Thymus (tissue), 11 donors: ENCODE results near the gene ARHGDIA. TPM values are rescaled to one million over a fixed set of nuclear protein-coding genes. Genes with fewer than 3 reads are reported as not detected.
"Not testable (repeated sequence)": the region's sequence is repeated elsewhere in the genome, so short reads cannot be mapped to it uniquely, and the experiment has no call there.

ENCODE experiments used
- DNase-seq, 9 donors: peaks; one replicate each; pipeline ENCODE4 v3.0.0-alpha.2; 2013; ENCODE audit warnings: low spot score in 9 of 9, low read depth in 6 of 9, missing footprints in 1 of 9
- H3K27ac ChIP-seq, 2 donors: one replicate each; pipeline ENCODE4 v1.5.1; 2013; ENCODE audit warnings: control low read depth in 1 of 2, low read depth in 1 of 2, low read length in 1 of 2, mild to moderate bottlenecking in 1 of 2, moderate library complexity in 1 of 2
- H3K27me3 ChIP-seq, 2 donors: one replicate each; pipeline ENCODE4 v1.5.1; 2013; ENCODE audit warnings: low read length in 1 of 2; ENCODE audit not compliant: control insufficient read depth in 2 of 2, insufficient read depth in 1 of 2
- H3K36me3 ChIP-seq, 2 donors: one replicate each; pipeline ENCODE4 v1.5.1; 2013; ENCODE audit warnings: low read length in 1 of 2, mild to moderate bottlenecking in 1 of 2, moderate library complexity in 1 of 2; ENCODE audit not compliant: control insufficient read depth in 2 of 2, insufficient read depth in 2 of 2
- H3K4me1 ChIP-seq, 2 donors: one replicate each; pipeline ENCODE4 v1.5.1; 2013; ENCODE audit warnings: low read length in 2 of 2; ENCODE audit not compliant: control insufficient read depth in 2 of 2, insufficient read depth in 2 of 2
- H3K4me3 ChIP-seq, 2 donors: one replicate each; pipeline ENCODE4 v1.5.1; 2013; ENCODE audit warnings: low read length in 2 of 2, control low read depth in 1 of 2, mild to moderate bottlenecking in 1 of 2
- H3K9me3 ChIP-seq, 2 donors: one replicate each; pipeline ENCODE4 v1.5.1; 2013; ENCODE audit warnings: low read length in 1 of 2, mild to moderate bottlenecking in 1 of 2; ENCODE audit not compliant: control insufficient read depth in 2 of 2, insufficient read depth in 1 of 2
- WGBS: extraction: QIAGEN DNeasy Blood & Tissue Kit; methylation state at CpG from one replicate; pipeline ENCODE4 v1.1.7; 2013; 5-methylcytosine and 5-hydroxymethylcytosine counted together
- polyA plus RNA-seq: library from polyadenylated mRNA; stranded (reverse); fragments of 200-250 nt; gene quantifications from one replicate; pipeline ENCODE4 v1.2.3, GENCODE V29; 2013
- total RNA-seq: library from RNA; stranded (reverse); fragments of 120-200 nt; gene quantifications from one replicate; pipeline ENCODE4 v1.2.4, GENCODE V29; 2013
- donor health status: healthy.

ARHGDIA gene
- total and polyA plus RNA-seq, 2 donors: 106 to 189 TPM

DNA sequence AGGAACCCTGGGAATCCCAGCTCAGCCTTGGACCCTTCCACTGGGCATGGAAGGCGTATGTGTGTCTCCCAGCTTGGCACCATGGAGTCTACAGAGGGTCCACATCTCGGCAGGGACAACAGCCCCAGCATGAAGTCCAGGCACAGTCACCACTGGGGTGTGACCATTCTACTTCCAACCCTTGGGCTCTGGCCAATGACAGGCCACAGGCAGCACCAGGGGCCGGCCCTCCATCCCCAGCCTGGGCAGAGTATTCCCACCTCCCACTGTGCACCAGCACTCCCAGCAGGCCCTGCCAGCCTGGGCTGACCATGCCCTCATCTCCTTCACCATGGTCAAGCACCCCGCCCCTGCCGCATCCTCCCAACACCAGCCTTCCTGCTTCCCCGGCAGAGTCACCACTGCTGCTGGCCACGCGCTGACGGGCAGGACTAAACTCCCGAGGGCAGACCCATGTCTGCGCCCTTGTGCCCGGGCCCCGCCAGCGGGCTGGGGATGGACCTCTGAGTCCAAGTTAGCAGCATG, 26.7 kb downstream of the ARHGDIA start:
- no peak for DNase-seq
- Histone ChIP-seq H3K27me3 (peaks cover 0 to 2% of the 10 kb centered on the region in 2 donors), H3K27ac (no peak overlapping the region), H3K4me1 (peaks cover 0 to 8% of the 10 kb centered on the region in 2 donors), H3K4me3 (no peak overlapping the region), H3K9me3 (no peaks in the 10 kb centered on the region), H3K36me3 (peaks cover 59 to 60% of the 10 kb centered on the region in 2 donors)
- 98% methylated on average over 14 of the region's 14 CpGs for WGBS

DNA sequence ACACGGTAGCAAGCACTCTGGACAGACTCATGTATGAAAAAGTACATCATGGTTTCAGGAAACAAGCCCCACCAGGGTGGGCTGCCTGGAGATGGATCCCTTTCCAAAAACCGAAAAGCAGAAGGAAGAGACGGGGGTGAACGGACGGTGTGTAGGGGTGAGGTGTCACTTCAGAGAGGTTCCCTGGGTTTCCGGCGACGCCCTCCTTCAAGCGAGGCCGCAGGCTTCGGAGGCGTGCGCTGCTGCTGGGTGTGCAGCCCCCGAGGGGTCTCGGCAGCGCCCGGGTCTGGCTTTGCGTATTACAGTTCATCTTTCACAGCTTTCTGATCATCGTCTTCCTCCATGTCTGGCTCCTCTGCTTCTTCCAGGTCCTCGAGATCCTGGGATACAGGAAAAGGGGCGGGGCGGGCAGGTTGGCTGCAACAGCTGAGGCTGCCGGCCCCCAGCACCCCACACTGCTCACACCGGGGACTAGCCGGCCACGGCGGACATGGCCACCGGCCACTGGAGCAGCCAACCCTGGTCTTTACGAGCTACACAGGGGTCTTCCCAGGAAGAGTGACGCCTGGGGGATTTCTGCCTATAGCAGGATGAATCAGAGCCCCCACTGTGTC, 27.3 kb downstream of the ARHGDIA start:
- 98% methylated on average over 30 of the region's 30 CpGs for WGBS
- Histone ChIP-seq H3K4me1 (peaks cover 0 to 8% of the 10 kb centered on the region in 2 donors), H3K27ac (no peak overlapping the region)

DNA sequence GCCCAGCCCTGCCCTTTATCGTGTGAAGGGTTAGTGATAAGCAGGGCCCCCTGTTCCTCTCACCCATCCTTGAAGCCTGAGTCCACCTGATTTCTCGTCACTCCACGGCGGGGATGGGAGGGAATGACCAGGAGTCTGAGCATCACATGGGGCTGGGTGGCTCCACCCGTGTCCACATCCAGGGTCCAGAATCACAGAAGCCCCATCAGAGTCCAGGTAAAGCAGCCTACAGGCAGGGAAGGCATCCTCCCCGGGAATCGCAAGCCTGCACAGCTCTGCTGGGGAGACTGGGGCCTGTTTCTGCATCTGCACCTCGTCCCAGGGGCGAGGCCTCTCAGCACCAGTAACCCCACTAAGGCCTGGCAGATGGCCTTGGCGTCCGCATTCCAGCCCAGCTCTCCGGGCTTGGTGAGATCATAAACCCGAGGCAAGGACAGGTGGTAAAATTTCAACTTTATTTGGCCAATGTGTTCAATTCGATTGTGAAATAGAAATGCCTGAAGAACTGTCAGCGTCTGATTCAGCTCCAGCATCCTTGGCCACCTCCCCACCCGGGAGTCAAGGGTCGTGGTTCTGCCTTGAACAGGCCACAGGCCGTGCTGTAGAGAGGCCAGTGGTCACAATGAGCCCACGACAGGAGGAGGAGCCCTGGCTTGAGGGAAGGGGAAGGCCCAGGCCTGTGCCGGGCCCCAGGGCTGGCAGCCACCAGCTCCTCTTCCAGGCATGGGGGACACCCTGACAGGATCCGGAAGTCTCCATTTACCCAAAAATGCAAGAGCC, 28.2 kb downstream of the ARHGDIA start:
- no peaks in the 10 kb centered on the region for H3K9me3 ChIP-seq
- H3K36me3 ChIP-seq: peaks cover 52 to 55% of the 10 kb centered on the region in 2 donors
- DNase-seq: no peak
- H3K27me3 ChIP-seq: peaks cover 0 to 2% of the 10 kb centered on the region in 2 donors
- 95% methylated on average over 21 of the region's 21 CpGs for WGBS
- peaks cover 0 to 8% of the 10 kb centered on the region in 2 donors for H3K4me1 ChIP-seq
- H3K4me3 ChIP-seq: no peak overlapping the region
- no peak overlapping the region for H3K27ac ChIP-seq

More for the DNA sequence above, 27.3 kb downstream of the ARHGDIA start:
- Histone ChIP-seq H3K27me3 (peaks cover 0 to 2% of the 10 kb centered on the region in 2 donors), H3K36me3 (peaks cover 57 to 59% of the 10 kb centered on the region in 2 donors), H3K9me3 (no peaks in the 10 kb centered on the region), H3K4me3 (no peak overlapping the region)
- DNase-seq: no peak

DNA sequence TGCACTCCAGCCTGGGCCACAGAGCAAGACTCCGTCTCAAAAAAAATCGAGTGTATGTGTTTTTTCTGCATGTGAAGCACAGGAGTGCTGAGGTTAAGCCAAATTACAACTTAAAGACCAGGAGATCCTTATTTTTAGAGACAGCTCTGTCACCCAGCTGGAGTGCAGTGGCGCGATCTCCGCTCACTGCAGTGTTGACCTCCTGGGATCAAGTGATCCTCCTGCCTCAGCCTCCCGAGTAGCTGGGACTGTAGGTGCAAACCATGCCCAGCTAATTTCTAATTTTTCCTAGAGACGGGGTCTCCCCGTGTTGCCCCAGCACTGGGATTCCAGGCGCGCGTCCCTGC, 28.8 kb downstream of the ARHGDIA start:
- H3K27me3 ChIP-seq: peaks cover 0 to 2% of the 10 kb centered on the region in 2 donors
- peaks cover 50% of the 10 kb centered on the region in 2 donors for H3K36me3 ChIP-seq
- peak overlapping the region in 1 of 2 donors; percentile 12 for H3K27ac ChIP-seq
- DNase-seq: no peak
- no peaks in the 10 kb centered on the region for H3K9me3 ChIP-seq
- no peak overlapping the region for H3K4me3 ChIP-seq
- 97% methylated on average over 11 of the region's 11 CpGs for WGBS
- H3K4me1 ChIP-seq: peaks cover 0 to 8% of the 10 kb centered on the region in 2 donors

DNA sequence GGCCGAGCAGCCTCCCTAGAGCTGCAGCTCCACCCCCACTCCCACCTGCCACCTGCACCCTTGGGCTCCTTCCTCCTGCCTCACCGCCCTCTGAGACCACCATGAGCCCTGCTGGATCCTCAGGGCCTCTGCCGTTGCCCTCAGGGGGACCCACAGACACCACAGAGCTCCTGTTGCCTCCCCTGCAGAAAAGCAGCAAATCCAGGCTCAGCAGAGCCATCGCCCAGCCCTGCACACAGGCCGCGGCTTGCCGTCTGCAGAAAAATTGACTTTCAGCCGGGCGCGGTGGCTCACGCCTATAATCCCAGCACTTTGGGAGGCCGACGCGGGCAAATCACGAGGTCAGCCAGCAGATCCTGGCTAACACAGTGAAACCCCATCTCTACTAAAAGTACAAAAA, 29.3 kb downstream of the ARHGDIA start:
- H3K4me3 ChIP-seq: no peak overlapping the region
- peaks cover 0 to 2% of the 10 kb centered on the region in 2 donors for H3K27me3 ChIP-seq
- no peaks in the 10 kb centered on the region for H3K9me3 ChIP-seq
- no peak for DNase-seq
- 92% methylated on average over 15 of the region's 15 CpGs for WGBS
- H3K4me1 ChIP-seq: peaks cover 0 to 8% of the 10 kb centered on the region in 2 donors
- H3K36me3 ChIP-seq: peaks cover 45 to 46% of the 10 kb centered on the region in 2 donors
- no peak overlapping the region for H3K27ac ChIP-seq

DNA sequence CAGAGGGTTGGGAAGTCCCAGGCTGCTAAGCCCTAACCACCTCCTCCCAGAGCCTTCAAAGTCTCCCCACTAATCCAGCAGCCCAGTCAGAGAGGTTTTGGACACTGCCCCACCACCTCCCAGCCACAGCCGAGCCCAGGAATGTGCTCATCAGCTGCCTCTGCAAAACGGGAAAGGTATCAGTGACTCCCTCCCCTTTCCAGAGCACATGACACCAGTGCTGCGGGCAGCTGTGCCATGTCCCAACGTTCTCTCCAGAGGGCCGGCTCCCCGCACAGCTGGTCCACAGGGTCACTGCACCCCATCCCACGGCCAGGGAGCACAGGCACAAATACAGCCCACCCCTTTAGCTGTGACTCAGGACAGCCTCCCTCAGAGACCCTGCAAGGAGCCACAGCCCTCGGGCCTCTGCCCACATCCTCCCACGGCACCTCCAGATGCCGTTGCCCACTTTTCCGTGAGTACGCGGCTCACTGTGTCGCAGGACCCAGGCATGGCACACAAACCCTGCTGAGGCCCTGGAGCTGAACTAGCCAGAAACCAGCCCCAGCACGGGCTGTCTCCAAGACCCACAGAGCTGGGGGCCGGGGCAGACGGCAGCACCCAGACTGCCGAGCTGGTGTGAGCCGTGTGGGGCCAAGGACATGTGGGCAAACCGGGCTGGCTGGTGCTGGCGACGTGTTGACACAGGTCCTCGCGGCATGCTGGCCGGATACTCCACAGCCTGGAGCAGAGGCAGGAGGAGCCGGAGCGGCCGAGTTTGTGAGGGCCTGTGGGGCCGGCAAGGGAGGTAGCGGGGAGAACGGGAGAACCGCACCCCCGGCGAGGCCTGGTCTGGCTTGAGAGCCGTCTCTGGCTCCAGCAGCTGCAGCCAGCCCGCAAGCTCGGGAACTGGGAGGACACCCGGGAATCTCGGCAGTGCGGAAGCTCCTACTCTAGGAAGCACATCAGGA, 30.0 kb downstream of the ARHGDIA start:
- Histone ChIP-seq H3K4me1 (peaks cover 0 to 8% of the 10 kb centered on the region in 2 donors), H3K27ac (peak overlapping the region in 1 of 2 donors; percentile 48), H3K36me3 (peaks cover 38% of the 10 kb centered on the region in 2 donors), H3K27me3 (no peaks in the 10 kb centered on the region), H3K4me3 (no peak overlapping the region), H3K9me3 (no peaks in the 10 kb centered on the region)
- no peak for DNase-seq
- WGBS: 90% methylated on average over 40 of the region's 40 CpGs

DNA sequence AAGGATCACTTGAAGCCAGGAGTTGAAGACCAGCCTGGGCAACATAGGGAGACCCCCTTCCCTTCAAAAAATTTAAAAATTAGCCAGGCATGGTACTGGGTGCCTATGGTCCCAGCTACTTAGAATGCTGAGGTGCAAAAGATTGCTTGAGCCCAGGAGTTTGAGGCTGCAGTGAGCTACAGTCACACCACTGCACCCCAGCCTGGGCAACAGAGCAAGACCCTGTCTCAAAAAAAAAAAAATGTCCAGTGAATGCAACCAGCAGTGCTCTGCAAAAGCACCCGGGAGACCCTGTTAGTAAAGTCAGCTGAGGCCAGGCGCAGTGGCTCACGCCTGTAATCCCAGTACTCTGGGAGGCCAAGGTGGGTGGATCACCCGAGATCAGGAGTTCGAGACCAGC, 31.1 kb downstream of the ARHGDIA start:
- H3K9me3 ChIP-seq, H3K27me3 ChIP-seq, H3K4me1 ChIP-seq, H3K27ac ChIP-seq, H3K4me3 ChIP-seq, DNase-seq: not testable (repeated sequence)
- 96% methylated on average over 5 of the region's 5 CpGs for WGBS
- H3K36me3 ChIP-seq: peaks cover 27% of the 10 kb centered on the region in 2 donors

DNA sequence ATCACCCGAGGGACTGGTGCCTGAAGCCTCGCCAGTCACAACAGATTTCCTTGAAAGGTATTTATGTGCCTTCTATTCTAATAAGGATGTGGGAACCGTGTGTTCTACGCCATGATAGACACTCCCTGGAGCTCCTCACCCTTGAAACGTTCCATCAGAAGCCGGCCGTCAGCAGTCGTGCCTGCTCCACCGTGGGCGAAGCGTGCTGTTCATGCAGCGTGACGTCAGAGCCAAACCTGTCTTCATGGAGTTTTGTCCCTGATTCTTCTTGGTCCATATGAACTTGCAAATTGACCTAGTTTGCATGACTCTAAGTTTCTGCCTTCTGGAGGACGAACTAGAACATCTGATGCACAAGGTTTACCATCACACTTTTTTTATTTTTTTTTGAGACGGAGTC, 31.8 kb downstream of the ARHGDIA start:
- Histone ChIP-seq H3K4me3 (no peak overlapping the region), H3K36me3 (peaks cover 20% of the 10 kb centered on the region in 2 donors), H3K4me1 (peaks cover 0 to 11% of the 10 kb centered on the region in 2 donors), H3K9me3 (no peaks in the 10 kb centered on the region), H3K27me3 (no peaks in the 10 kb centered on the region), H3K27ac (no peak overlapping the region)
- DNase-seq: no peak
- WGBS: 89% methylated on average over 15 of the region's 15 CpGs
